Measurements from ENCODE around the gene FAIM2.

The FAIM2 gene

GRCh38 chr12:49925433-49926204 is 21.9 kb upstream of the FAIM2 start:
- Histone ChIP-seq H3K79me2 (ENCODE audit: insufficient read depth, low read depth) (no peaks in the 10 kb centered on the region), H3K27me3 (ENCODE audit: insufficient read depth, low read depth) (no peaks in the 10 kb centered on the region), H2AFZ (ENCODE audit: low read depth) (no peak overlapping the region), H3K4me3 (IDR thresholded peaks at IDR 0.05; ENCODE audit: insufficient read depth, low read depth, low read length) (no peak overlapping the region), H3K4me1 (ENCODE audit: low read depth, poor library complexity, severe bottlenecking) (no peaks in the 10 kb centered on the region), H3K36me3 (ENCODE audit: insufficient read depth) (no peaks in the 10 kb centered on the region), H3K27ac (no peak overlapping the region), H3K4me2 (no peak overlapping the region), H3K9ac (no peak overlapping the region), H4K20me1 (ENCODE audit: insufficient read depth) (no peaks in the 10 kb centered on the region)
- TF ChIP-seq, protein P1, sequence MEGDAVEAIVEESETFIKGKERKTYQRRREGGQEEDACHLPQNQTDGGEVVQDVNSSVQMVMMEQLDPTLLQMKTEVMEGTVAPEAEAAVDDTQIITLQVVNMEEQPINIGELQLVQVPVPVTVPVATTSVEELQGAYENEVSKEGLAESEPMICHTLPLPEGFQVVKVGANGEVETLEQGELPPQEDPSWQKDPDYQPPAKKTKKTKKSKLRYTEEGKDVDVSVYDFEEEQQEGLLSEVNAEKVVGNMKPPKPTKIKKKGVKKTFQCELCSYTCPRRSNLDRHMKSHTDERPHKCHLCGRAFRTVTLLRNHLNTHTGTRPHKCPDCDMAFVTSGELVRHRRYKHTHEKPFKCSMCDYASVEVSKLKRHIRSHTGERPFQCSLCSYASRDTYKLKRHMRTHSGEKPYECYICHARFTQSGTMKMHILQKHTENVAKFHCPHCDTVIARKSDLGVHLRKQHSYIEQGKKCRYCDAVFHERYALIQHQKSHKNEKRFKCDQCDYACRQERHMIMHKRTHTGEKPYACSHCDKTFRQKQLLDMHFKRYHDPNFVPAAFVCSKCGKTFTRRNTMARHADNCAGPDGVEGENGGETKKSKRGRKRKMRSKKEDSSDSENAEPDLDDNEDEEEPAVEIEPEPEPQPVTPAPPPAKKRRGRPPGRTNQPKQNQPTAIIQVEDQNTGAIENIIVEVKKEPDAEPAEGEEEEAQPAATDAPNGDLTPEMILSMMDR (conservative IDR thresholded peaks at IDR 0.05; ENCODE audit: low read depth, low read length), result no peak

DNA sequence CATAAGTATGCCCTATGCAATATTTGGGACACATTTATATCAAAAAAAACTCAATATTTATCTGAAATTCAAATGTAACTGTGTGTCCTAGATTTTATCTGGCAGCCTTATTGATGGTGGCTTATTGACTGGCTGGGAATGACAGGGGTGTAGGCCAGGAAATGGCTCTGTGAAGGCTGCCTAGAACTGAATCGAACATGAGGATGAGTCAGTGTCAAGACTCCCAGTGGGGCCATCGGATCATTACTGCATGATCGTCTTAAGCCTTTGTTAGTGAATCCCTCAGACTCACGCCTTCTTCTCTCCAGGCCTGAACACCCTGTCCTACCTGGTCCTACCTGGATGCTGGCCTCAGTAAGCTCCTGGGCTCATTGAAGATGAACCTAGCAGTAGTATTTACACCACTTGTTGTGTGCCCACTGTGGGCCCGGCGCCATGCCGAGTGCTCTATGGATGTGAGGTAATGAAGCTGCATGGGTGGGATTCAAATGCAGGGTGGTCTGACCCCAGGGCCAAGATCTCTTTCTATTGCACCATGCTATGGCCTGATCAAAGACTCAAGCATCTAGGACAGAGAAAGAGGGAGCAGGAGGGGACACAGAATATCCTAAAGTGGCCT is 21.0 kb upstream of the FAIM2 start:
- Histone ChIP-seq H3K9ac (no peak overlapping the region), H3K27me3 (ENCODE audit: insufficient read depth, low read depth) (no peaks in the 10 kb centered on the region), H3K4me3 (IDR thresholded peaks at IDR 0.05; ENCODE audit: insufficient read depth, low read depth, low read length) (no peak overlapping the region), H3K36me3 (ENCODE audit: insufficient read depth) (no peaks in the 10 kb centered on the region), H2AFZ (ENCODE audit: low read depth) (no peak overlapping the region), H3K4me1 (ENCODE audit: low read depth, poor library complexity, severe bottlenecking) (no peaks in the 10 kb centered on the region), H4K20me1 (ENCODE audit: insufficient read depth) (no peaks in the 10 kb centered on the region), H3K27ac (no peak overlapping the region), H3K79me2 (ENCODE audit: insufficient read depth, low read depth) (no peaks in the 10 kb centered on the region), H3K4me2 (no peak overlapping the region)
- TF ChIP-seq, protein P1 (conservative IDR thresholded peaks at IDR 0.05; ENCODE audit: low read depth, low read length), result no peak

DNA sequence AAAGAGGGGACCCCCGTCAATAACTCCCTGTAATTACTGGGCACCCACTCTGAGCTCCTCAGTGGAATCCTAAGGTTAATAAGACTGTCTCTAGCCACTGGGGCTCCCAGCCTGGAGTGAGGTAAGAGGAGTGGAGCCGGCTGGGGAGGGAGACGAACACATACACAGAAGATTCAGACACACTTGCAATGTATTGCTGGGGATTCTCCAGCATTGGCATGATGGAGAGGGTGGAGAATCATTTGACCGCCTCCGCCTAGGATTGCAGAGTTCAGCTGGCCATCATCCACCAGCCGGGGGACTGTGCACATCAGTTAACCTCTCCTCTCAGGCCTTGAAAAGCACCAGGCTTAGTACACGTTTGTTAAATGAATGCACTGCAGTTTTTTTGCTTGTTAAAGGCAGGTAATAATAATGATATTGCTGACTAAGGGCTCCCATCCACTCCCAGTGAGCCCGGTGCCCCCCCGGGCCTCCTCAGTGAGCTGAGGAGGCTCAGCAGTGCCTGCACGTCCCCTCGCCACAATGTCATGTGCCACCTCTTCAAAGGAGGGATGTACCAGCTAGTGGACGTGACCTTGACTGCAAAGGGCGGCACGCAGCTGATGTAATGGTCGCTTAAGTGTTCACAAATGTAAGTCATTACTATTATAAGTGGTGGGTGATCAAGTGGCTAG is 20.3 kb upstream of the FAIM2 start:
- Histone ChIP-seq H3K4me3 (IDR thresholded peaks at IDR 0.05; ENCODE audit: insufficient read depth, low read depth, low read length) (no peak overlapping the region), H3K27me3 (ENCODE audit: insufficient read depth, low read depth) (no peaks in the 10 kb centered on the region), H3K9ac (no peak overlapping the region), H3K79me2 (ENCODE audit: insufficient read depth, low read depth) (no peaks in the 10 kb centered on the region), H3K4me1 (ENCODE audit: low read depth, poor library complexity, severe bottlenecking) (no peaks in the 10 kb centered on the region), H3K4me2 (no peak overlapping the region), H3K36me3 (ENCODE audit: insufficient read depth) (no peaks in the 10 kb centered on the region), H4K20me1 (ENCODE audit: insufficient read depth) (no peaks in the 10 kb centered on the region), H2AFZ (ENCODE audit: low read depth) (no peak overlapping the region), H3K27ac (no peak overlapping the region)
- TF ChIP-seq, protein P1 (conservative IDR thresholded peaks at IDR 0.05; ENCODE audit: low read depth, low read length), result no peak

GRCh38 chr12:49923035-49923644 is 19.4 kb upstream of the FAIM2 start:
- Histone ChIP-seq H4K20me1 (ENCODE audit: insufficient read depth) (no peaks in the 10 kb centered on the region), H3K27ac (no peak overlapping the region), H3K79me2 (ENCODE audit: insufficient read depth, low read depth) (no peaks in the 10 kb centered on the region), H2AFZ (ENCODE audit: low read depth) (no peak overlapping the region), H3K36me3 (ENCODE audit: insufficient read depth) (no peaks in the 10 kb centered on the region), H3K27me3 (ENCODE audit: insufficient read depth, low read depth) (no peaks in the 10 kb centered on the region), H3K9ac (no peak overlapping the region), H3K4me1 (ENCODE audit: low read depth, poor library complexity, severe bottlenecking) (no peaks in the 10 kb centered on the region), H3K4me3 (IDR thresholded peaks at IDR 0.05; ENCODE audit: insufficient read depth, low read depth, low read length) (no peak overlapping the region), H3K4me2 (no peak overlapping the region)
- TF ChIP-seq, protein P1 (conservative IDR thresholded peaks at IDR 0.05; ENCODE audit: low read depth, low read length), result no peak

Data from KMS-11 (cell line).